ENCODE measurements around the gene RRP12. TPM values are rescaled to one million over a fixed set of nuclear protein-coding genes. Genes with fewer than 3 reads are reported as not detected.

The RRP12 gene
- total and polyA plus RNA-seq, 9 of the 15 experiments (the other 6 are each of a cell fraction or from before 2014, with no cell fraction given), result 4.6 to 68.2 (median 21.8) TPM

DNA sequence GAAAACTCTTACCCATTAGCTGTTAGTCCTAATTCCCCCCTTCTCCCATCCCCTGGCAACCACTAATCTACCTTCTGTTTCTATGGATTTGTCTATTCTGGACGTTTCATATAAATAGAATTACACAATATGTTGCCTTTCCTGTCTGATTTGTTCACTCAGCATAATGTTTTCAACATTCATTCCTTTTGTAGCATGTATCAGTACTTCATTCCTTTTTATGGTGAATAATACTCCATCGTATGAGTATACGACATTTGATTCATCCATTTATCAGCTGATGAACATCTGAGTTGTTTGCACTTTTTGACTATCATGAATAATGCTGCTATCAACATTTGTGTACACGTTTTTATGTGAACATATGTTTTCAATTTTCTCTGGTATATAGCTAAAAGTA lies 86.5 kb downstream of the RRP12 start:
- no peak for TF ChIP-seq RAD51 (IDR thresholded peaks at IDR 0.05; ENCODE audit: borderline replicate concordance, low read depth)
- TF ChIP-seq MAZ (CRISPR knock-in tag; conservative IDR thresholded peaks at IDR 0.05 in 1 of 2, IDR thresholded peaks at IDR 0.05 in 1 of 2), result no peak
- TF ChIP-seq, protein P1, sequence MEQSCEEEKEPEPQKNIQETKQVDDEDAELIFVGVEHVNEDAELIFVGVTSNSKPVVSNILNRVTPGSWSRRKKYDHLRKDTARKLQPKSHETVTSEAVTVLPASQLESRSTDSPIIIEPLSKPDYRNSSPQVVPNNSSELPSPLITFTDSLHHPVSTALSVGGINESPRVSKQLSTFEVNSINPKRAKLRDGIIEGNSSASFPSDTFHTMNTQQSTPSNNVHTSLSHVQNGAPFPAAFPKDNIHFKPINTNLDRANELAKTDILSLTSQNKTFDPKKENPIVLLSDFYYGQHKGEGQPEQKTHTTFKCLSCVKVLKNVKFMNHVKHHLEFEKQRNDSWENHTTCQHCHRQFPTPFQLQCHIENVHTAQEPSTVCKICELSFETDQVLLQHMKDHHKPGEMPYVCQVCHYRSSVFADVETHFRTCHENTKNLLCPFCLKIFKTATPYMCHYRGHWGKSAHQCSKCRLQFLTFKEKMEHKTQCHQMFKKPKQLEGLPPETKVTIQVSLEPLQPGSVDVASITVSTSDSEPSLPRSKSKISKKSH (CRISPR knock-in tag; IDR thresholded peaks at IDR 0.05), result no peak
- TF ChIP-seq, protein P2, sequence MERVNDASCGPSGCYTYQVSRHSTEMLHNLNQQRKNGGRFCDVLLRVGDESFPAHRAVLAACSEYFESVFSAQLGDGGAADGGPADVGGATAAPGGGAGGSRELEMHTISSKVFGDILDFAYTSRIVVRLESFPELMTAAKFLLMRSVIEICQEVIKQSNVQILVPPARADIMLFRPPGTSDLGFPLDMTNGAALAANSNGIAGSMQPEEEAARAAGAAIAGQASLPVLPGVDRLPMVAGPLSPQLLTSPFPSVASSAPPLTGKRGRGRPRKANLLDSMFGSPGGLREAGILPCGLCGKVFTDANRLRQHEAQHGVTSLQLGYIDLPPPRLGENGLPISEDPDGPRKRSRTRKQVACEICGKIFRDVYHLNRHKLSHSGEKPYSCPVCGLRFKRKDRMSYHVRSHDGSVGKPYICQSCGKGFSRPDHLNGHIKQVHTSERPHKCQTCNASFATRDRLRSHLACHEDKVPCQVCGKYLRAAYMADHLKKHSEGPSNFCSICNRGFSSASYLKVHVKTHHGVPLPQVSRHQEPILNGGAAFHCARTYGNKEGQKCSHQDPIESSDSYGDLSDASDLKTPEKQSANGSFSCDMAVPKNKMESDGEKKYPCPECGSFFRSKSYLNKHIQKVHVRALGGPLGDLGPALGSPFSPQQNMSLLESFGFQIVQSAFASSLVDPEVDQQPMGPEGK (CRISPR knock-in tag; IDR thresholded peaks at IDR 0.05; ENCODE audit: borderline replicate concordance), result no peak
- no peak for TF ChIP-seq PRPF4 (IDR thresholded peaks at IDR 0.05; ENCODE audit: insufficient read depth, low read depth, low read length, poor library complexity, severe bottlenecking)
- TF ChIP-seq, protein P3, sequence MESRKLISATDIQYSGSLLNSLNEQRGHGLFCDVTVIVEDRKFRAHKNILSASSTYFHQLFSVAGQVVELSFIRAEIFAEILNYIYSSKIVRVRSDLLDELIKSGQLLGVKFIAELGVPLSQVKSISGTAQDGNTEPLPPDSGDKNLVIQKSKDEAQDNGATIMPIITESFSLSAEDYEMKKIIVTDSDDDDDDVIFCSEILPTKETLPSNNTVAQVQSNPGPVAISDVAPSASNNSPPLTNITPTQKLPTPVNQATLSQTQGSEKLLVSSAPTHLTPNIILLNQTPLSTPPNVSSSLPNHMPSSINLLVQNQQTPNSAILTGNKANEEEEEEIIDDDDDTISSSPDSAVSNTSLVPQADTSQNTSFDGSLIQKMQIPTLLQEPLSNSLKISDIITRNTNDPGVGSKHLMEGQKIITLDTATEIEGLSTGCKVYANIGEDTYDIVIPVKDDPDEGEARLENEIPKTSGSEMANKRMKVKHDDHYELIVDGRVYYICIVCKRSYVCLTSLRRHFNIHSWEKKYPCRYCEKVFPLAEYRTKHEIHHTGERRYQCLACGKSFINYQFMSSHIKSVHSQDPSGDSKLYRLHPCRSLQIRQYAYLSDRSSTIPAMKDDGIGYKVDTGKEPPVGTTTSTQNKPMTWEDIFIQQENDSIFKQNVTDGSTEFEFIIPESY (CRISPR knock-in tag; IDR thresholded peaks at IDR 0.05), result no peak
- peak; percentile 70 for TF ChIP-seq ZNF316 (IDR thresholded peaks at IDR 0.05)
- TF ChIP-seq, protein P4, sequence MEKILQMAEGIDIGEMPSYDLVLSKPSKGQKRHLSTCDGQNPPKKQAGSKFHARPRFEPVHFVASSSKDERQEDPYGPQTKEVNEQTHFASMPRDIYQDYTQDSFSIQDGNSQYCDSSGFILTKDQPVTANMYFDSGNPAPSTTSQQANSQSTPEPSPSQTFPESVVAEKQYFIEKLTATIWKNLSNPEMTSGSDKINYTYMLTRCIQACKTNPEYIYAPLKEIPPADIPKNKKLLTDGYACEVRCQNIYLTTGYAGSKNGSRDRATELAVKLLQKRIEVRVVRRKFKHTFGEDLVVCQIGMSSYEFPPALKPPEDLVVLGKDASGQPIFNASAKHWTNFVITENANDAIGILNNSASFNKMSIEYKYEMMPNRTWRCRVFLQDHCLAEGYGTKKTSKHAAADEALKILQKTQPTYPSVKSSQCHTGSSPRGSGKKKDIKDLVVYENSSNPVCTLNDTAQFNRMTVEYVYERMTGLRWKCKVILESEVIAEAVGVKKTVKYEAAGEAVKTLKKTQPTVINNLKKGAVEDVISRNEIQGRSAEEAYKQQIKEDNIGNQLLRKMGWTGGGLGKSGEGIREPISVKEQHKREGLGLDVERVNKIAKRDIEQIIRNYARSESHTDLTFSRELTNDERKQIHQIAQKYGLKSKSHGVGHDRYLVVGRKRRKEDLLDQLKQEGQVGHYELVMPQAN (IDR thresholded peaks at IDR 0.05; ENCODE audit: borderline replicate concordance), result no peak
- Histone ChIP-seq H3K9me1 (ENCODE audit: control insufficient read depth, insufficient read depth, low read length) (no peaks in the 10 kb centered on the region), H3K27ac (ENCODE audit: extremely low read depth, low read depth, low read length) (no peak overlapping the region), H2AFZ (ENCODE audit: low read depth, low read length) (no peak overlapping the region), H3K4me3 (no peak overlapping the region), H3K36me3 (ENCODE audit: control insufficient read depth, insufficient read depth, low read length) (no peaks in the 10 kb centered on the region), H3K79me2 (ENCODE audit: control insufficient read depth, insufficient read depth, low read length) (0 out of 3 replicates have a peak, but pooled peaks cover under 1% of the 10 kb centered on the region), H3K9me3 (replicated peaks; ENCODE audit: control insufficient read depth, insufficient read depth, low read depth, low read length) (no peaks in the 10 kb centered on the region), H3K4me2 (ENCODE audit: insufficient read depth, low read length) (no peak overlapping the region), H3K4me1 (replicated peaks in 1 of 2; ENCODE audit: control insufficient read depth in 2 of 2, insufficient read depth in 2 of 2, low read length in 2 of 2) (peaks cover 12% of the 10 kb centered on the region in 2 experiments; a peak in 4 of 5 replicates), H3K9ac (ENCODE audit: insufficient read depth in 1 of 2, low read depth in 2 of 2, low read length in 2 of 2) (no peak overlapping the region), H4K20me1 (replicated peaks; ENCODE audit: control insufficient read depth, insufficient read depth, low read length) (no peaks in the 10 kb centered on the region), H3K27me3 (ENCODE audit: control insufficient read depth in 2 of 2, insufficient read depth in 2 of 2, low read length in 2 of 2) (no peaks in the 10 kb centered on the region)
- ChIA-PET CTCF (ENCODE audit: low intra/inter-chr PET ratio) (no interaction called here), POLR2A (interaction anchor here (1.3 to 1.6 kb wide), 2 partner anchors 14 to 18 kb away, joined by 4 read pairs; no protein-coding TSS in a partner anchor)
- ATAC-seq (no peak), DNase-seq (ENCODE audit: extremely low read depth in 1 of 4, low spot score in 3 of 4) (no peak), FAIRE-seq (no peak)
- intact Hi-C loops (cut with micrococcal nuclease) (no loop called here), in situ Hi-C loops (cut with MboI) (no loop called here)
- BruUV-seq (replicated peaks), result no TSS peak
- 34% methylated on average over 4 of the region's 4 CpGs for WGBS (ENCODE audit: insufficient coverage, low coverage, missing lambda C conversion rate)

Measured in K562 (cell line).